Skeletal muscle tissue (tissue), 4 donors: Measurements from ENCODE around the gene SP4. TPM values are rescaled to one million over a fixed set of nuclear protein-coding genes. Genes with fewer than 3 reads are reported as not detected.

Experiments
- H3K27ac ChIP-seq: one replicate; pipeline ENCODE4 v1.7.0; 2013; ENCODE audit warnings: mild to moderate bottlenecking, low read depth, low read length, inconsistent platforms
- H3K27me3 ChIP-seq, 3 donors: one replicate each; pipeline ENCODE4 v1.7.0; 2013; ENCODE audit warnings: low read length in 3 of 3; ENCODE audit not compliant: control insufficient read depth in 3 of 3, insufficient read depth in 3 of 3
- H3K36me3 ChIP-seq, 3 donors: one replicate each; pipeline ENCODE4 v1.7.0; 2013; ENCODE audit warnings: low read length in 3 of 3; ENCODE audit not compliant: control insufficient read depth in 3 of 3, insufficient read depth in 3 of 3
- H3K4me1 ChIP-seq, 3 donors: one replicate each; pipeline ENCODE4 v1.7.0; 2013; ENCODE audit warnings: low read length in 3 of 3, mild to moderate bottlenecking in 3 of 3; ENCODE audit not compliant: control insufficient read depth in 3 of 3, insufficient read depth in 3 of 3
- H3K4me3 ChIP-seq, 3 donors: one replicate each; pipeline ENCODE4 v1.7.0; 2013; ENCODE audit warnings: low read length in 3 of 3
- H3K9ac ChIP-seq, 3 donors: one replicate each; pipeline ENCODE4 v1.7.0; 2013; ENCODE audit warnings: low read length in 3 of 3, mild to moderate bottlenecking in 3 of 3, moderate library complexity in 2 of 3, low read depth in 1 of 3
- H3K9me3 ChIP-seq, 3 donors: one replicate each; pipeline ENCODE4 v1.7.0; 2013; ENCODE audit warnings: low read length in 3 of 3; ENCODE audit not compliant: control insufficient read depth in 3 of 3
- total RNA-seq: library from RNA; depleted of rRNA; stranded (reverse); fragments of >200 nt; gene quantifications from one replicate; pipeline ENCODE4 v1.2.3, GENCODE V29; 2014
- donor health status: Osteomylitis.

The SP4 gene
- total RNA-seq, 1 donor from 2014 or later: 8.9 TPM

DNA sequence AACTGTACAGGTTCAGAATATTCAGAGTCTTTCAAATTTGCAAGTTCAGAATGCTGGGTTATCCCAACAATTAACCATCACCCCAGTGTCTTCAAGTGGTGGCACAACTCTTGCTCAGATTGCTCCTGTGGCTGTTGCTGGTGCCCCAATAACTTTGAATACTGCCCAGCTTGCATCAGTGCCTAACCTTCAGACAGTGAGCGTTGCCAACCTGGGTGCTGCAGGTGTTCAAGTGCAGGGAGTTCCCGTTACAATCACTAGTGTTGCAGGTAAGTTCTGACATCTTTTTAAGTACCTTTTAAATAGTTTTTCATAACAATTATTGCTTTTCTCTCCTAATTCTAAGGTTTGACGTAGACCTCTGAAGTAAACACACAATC lies 2.7 kb downstream of the SP4 start:
- Histone ChIP-seq H3K27ac (no peak overlapping the region), H3K4me3 (peak overlapping the region in 2 of 3 donors; percentile 37 to 41)

DNA sequence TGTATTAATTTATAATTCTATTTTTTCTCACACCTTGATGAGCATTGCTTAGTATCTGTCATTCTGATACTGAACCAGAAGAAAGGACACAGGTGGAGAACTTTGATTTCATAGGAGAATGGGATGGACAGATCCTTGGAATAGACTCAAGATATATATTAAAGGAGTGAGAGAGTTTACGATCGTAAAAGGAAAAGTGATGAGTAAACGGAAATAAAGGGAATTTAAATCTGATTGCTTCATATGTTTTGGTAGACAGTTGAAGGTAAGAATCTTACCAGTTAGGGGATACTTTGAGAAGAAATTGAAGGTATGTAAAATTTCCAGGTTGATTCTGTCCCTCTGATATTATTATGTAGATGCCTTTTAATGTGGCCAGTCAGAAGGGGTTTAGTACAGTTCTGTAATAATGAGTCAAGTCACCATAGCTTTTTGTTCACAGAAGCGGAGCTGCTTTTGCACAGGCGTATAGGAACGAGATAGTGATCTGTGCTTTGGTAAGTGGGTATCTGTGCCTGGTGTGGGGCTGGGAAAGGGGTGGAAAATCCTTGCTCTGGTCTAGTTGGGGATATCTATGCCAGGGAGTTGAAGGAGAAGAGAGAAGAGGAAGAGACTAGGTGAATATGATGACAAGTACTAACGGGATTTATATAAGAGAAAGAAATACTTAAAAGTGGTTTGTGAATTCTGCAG lies 15.4 kb downstream of the SP4 start:
- H3K4me3 ChIP-seq: no peak overlapping the region
- H3K36me3 ChIP-seq: no peaks in the 10 kb centered on the region
- H3K9ac ChIP-seq: no peak overlapping the region
- H3K27ac ChIP-seq: no peak overlapping the region
- no peaks in the 10 kb centered on the region for H3K4me1 ChIP-seq
- H3K9me3 ChIP-seq: no peaks in the 10 kb centered on the region
- no peaks in the 10 kb centered on the region for H3K27me3 ChIP-seq

More for the DNA sequence above, 2.7 kb downstream of the SP4 start:
- Histone ChIP-seq H3K9me3 (no peaks in the 10 kb centered on the region), H3K27me3 (no peaks in the 10 kb centered on the region), H3K36me3 (no peaks in the 10 kb centered on the region), H3K4me1 (peaks cover 25 to 29% (median 25%) of the 10 kb centered on the region in 3 donors), H3K9ac (peak overlapping the region in 1 of 3 donors; percentile 20)

DNA sequence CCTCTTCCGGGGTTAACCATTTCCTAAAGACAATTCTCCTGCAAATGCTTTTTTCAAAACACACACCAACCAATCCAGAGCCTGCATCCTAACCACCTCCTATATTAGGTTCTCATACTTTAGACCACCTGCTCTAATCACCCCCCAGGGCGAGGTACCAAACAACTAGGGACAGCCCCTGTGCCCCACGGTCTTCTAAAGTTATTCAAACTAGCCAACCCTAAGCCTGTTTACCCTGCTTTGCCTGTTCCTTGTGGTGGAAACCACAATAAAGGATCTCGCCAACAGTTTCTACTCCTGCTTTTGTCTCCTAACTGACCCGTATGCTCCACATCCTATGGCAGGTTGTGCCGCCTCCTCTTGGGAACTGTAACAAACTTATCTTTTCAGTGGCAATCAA lies 21.1 kb downstream of the SP4 start:
- Histone ChIP-seq H3K27ac (no peak overlapping the region), H3K9ac (no peak overlapping the region), H3K4me3 (no peak overlapping the region), H3K4me1 (peaks cover 0 to 6% (median 0%) of the 10 kb centered on the region in 3 donors), H3K27me3 (no peaks in the 10 kb centered on the region), H3K36me3 (no peaks in the 10 kb centered on the region), H3K9me3 (no peaks in the 10 kb centered on the region)

DNA sequence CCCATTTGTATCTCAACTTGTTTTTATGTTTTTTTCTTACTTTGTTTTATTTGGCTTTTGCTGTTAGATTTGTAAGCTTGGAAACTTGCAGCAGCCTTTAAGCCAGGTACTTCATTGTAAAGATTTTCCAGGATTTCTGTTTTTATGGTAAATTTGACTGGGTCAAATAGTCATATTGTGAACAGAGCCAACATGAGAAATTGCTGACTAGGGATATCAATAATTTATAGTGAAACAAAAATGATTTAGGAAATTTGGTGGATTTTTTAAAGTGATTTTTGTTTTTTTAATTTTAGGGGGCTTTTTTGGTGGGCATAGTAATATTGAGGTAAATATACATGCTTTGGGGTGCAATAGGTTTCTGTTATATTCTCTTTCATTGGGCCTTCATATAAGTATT lies 22.2 kb downstream of the SP4 start:
- H3K9ac ChIP-seq: no peak overlapping the region
- no peaks in the 10 kb centered on the region for H3K27me3 ChIP-seq
- peaks cover 0 to 6% (median 0%) of the 10 kb centered on the region in 3 donors for H3K4me1 ChIP-seq

DNA sequence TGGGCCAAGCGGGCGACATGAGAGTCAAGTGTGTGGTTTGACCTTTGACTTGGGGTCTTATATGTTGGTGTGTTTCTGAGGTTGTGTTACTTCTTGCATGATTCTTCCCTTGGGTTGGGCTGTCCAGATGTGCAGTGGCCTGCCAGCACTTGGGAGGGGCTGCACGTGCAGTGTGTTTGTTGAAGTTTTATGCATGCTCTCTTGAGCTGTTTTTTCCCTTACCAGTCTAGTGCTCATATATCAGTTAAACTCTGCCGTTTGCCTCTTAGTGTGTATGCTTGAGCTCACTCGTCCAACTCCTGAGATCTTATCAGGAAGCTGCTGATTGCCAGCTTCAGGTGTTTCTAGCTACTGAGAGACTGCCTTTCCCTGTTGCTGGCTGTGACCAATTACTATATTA lies 23.1 kb downstream of the SP4 start:
- Histone ChIP-seq H3K4me1 (peaks cover 0 to 6% (median 0%) of the 10 kb centered on the region in 3 donors), H3K9ac (no peak overlapping the region), H3K4me3 (no peak overlapping the region), H3K27ac (no peak overlapping the region), H3K9me3 (no peaks in the 10 kb centered on the region), H3K27me3 (no peaks in the 10 kb centered on the region), H3K36me3 (peaks cover 0 to 3% (median 0%) of the 10 kb centered on the region in 3 donors)

More for the DNA sequence above, 22.2 kb downstream of the SP4 start:
- no peaks in the 10 kb centered on the region for H3K9me3 ChIP-seq
- H3K27ac ChIP-seq: no peak overlapping the region
- H3K4me3 ChIP-seq: no peak overlapping the region
- no peaks in the 10 kb centered on the region for H3K36me3 ChIP-seq

DNA sequence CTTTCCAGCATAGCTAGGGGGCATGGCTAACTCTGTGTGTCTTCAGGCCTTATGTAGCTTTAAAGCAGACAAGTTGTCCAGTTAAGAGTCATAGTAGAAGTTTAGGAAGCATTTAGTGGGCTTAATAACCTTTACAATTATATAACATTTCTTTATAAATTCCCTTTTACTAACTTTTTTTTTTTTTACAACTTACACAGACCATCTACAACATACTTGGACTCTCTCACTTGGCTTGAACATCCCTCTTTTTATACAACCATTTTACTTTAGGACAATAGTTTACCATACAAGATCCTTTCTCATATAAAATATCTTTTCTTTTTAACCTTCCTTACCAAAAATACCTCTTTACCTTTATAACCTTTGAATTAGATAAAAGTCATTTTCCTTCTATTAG lies 26.3 kb downstream of the SP4 start:
- Histone ChIP-seq H3K9me3 (no peaks in the 10 kb centered on the region), H3K9ac (no peak overlapping the region), H3K4me1 (peaks cover 1 to 6% (median 5%) of the 10 kb centered on the region in 3 donors), H3K36me3 (peaks cover 0 to 9% (median 0%) of the 10 kb centered on the region in 3 donors), H3K27ac (no peak overlapping the region), H3K27me3 (no peaks in the 10 kb centered on the region), H3K4me3 (no peak overlapping the region)

DNA sequence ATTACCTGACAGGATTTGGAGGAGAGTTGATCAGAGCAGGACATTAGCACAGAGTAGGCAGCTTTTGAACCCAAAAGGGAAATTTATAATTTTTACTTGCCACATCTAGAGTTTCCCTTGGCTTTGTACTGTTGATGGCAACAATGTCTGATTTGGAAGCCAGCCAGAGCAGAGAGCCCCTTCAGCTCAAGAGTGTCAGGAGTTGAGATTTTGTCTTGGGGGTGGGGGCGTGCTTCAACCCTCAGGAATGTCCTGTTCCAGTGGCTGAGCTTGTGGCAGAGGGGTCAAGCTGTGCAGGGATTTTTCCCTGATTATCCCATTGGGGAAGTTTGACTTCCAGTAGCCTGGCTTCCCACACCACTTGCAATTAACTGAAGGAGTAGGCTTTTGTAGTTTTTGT lies 27.0 kb downstream of the SP4 start:
- Histone ChIP-seq H3K4me3 (no peak overlapping the region), H3K27ac (no peak overlapping the region), H3K9me3 (no peaks in the 10 kb centered on the region), H3K36me3 (peaks cover 0 to 9% (median 0%) of the 10 kb centered on the region in 3 donors), H3K27me3 (no peaks in the 10 kb centered on the region), H3K9ac (no peak overlapping the region), H3K4me1 (peaks cover 3 to 6% (median 5%) of the 10 kb centered on the region in 3 donors)

DNA sequence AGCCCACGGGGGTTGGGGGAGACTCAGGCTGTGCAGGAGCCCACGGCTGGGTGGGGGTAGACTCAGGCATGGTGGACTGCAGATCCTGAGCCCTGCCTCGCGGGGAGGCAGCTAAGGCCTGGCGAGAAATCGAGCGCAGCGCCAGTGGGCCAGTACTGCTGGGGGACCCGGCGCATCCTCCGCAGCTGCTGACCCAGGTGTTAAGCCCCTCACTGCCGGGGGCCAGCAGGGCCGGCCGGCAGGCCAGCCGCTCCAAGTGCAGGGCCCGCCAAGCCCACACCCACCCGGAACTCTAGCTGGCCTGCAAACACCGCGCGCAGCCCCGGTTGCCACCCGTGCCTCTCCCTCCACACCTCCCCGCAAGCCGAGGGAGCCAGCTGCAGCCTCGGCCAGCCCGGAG lies 33.4 kb downstream of the SP4 start:
- H3K9me3 ChIP-seq: no peaks in the 10 kb centered on the region
- no peak overlapping the region for H3K27ac ChIP-seq
- no peak overlapping the region for H3K4me3 ChIP-seq
- H3K36me3 ChIP-seq: peaks cover 0 to 3% (median 0%) of the 10 kb centered on the region in 3 donors
- no peak overlapping the region for H3K9ac ChIP-seq
- no peaks in the 10 kb centered on the region for H3K27me3 ChIP-seq
- peaks cover 0 to 5% (median 3%) of the 10 kb centered on the region in 3 donors for H3K4me1 ChIP-seq

DNA sequence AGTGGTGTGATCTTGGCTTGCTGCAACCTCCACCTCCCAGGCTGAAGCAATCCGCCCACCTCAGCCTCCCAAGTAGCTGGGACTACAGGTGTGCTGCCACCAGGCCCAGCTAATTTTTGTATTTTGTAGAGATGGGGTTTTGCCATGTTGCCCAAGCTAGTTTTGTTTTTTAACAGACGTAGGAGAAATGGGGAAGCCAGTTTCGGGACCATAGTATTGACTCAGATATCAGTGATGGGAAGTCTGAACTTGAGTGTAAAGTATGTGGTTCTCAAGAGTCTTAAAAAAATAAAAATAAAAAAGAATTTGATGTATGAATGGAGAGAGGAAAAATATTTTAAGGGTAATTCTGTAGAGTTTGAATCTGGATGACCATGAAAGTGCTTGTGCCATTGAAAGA lies 34.2 kb downstream of the SP4 start:
- H3K4me3 ChIP-seq: no peak overlapping the region
- no peak overlapping the region for H3K27ac ChIP-seq
- no peak overlapping the region for H3K9ac ChIP-seq
- peaks cover 0 to 5% (median 3%) of the 10 kb centered on the region in 3 donors for H3K4me1 ChIP-seq
- no peaks in the 10 kb centered on the region for H3K36me3 ChIP-seq
- no peaks in the 10 kb centered on the region for H3K9me3 ChIP-seq
- H3K27me3 ChIP-seq: no peaks in the 10 kb centered on the region

DNA sequence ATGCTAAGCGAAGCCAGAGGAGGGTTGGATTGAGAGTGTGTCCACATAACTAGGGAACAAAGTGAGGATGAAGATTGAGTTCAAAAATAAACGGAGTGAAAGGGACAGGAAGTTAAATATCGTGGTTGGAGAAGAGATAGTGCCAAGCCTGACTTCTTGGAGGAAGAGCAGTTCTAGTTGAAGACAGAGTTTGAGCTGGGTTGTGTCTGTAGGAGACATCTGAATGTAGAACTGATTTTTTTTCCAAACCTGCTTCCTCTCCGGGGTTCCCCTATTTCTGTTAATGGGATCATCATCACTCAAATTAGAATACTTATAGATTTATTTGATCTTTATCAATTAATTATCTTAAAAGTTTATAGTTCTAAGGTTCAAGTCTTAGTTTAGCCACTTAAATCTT lies 35.6 kb downstream of the SP4 start:
- H3K9ac ChIP-seq: no peak overlapping the region
- no peaks in the 10 kb centered on the region for H3K27me3 ChIP-seq
- H3K4me3 ChIP-seq: no peak overlapping the region
- peaks cover 0 to 5% (median 3%) of the 10 kb centered on the region in 3 donors for H3K4me1 ChIP-seq
- no peak overlapping the region for H3K27ac ChIP-seq
- no peaks in the 10 kb centered on the region for H3K9me3 ChIP-seq
- H3K36me3 ChIP-seq: no peaks in the 10 kb centered on the region
